HUES6 (cell line): ENCODE measurements around the gene APOL3.
"Not testable (repeated sequence)": the region's sequence is repeated elsewhere in the genome, so short reads cannot be mapped to it uniquely, and the experiment has no call there.

ENCODE experiments used
- H3K27ac ChIP-seq: 2 replicates; pipeline ENCODE4 v1.7.0; 2013; ENCODE audit warnings: low read depth, mild to moderate bottlenecking, low read length, inconsistent platforms
- H3K27me3 ChIP-seq: 2 replicates; pipeline ENCODE4 v1.6.1; 2013; ENCODE audit warnings: low read length; ENCODE audit not compliant: control insufficient read depth, insufficient read depth
- H3K36me3 ChIP-seq: 2 replicates; pipeline ENCODE4 v1.6.1; 2013; ENCODE audit warnings: low read length; ENCODE audit not compliant: control insufficient read depth, insufficient read depth
- H3K4me1 ChIP-seq: 2 replicates; pipeline ENCODE4 v1.6.1; 2013; ENCODE audit warnings: low read length; ENCODE audit not compliant: control insufficient read depth, insufficient read depth
- H3K4me3 ChIP-seq: 2 replicates; pipeline ENCODE4 v1.5.1; 2013; ENCODE audit warnings: low read depth, low read length
- H3K9ac ChIP-seq: one replicate; pipeline ENCODE4 v1.6.1; 2013; ENCODE audit warnings: mild to moderate bottlenecking, low read length
- H3K9me3 ChIP-seq: 2 replicates; pipeline ENCODE4 v1.6.1; 2013; ENCODE audit warnings: low read depth, low read length; ENCODE audit not compliant: control insufficient read depth, insufficient read depth

APOL3 gene

DNA sequence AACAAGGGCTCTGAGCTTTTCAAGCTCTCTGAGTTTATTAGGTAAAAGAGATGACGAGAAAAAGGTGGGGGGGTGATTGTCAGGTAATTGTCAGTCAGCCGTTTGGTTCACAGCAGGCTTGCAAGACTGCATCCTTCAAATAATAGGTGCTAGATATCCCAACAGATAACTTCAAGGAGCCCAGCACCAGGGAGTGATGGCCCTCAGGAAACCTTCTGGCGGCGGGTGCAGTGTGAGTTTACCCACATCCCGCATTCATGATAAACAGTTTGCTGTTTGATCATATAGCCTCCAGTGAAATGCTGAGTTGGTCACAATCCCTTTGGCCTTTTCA is 1.2 kb upstream of the APOL3 start:
- H3K27ac ChIP-seq, H3K9me3 ChIP-seq, H3K4me3 ChIP-seq, H3K27me3 ChIP-seq, H3K9ac ChIP-seq, H3K36me3 ChIP-seq: not testable (repeated sequence)
- peaks cover 21% of the 10 kb centered on the region for H3K4me1 ChIP-seq

DNA sequence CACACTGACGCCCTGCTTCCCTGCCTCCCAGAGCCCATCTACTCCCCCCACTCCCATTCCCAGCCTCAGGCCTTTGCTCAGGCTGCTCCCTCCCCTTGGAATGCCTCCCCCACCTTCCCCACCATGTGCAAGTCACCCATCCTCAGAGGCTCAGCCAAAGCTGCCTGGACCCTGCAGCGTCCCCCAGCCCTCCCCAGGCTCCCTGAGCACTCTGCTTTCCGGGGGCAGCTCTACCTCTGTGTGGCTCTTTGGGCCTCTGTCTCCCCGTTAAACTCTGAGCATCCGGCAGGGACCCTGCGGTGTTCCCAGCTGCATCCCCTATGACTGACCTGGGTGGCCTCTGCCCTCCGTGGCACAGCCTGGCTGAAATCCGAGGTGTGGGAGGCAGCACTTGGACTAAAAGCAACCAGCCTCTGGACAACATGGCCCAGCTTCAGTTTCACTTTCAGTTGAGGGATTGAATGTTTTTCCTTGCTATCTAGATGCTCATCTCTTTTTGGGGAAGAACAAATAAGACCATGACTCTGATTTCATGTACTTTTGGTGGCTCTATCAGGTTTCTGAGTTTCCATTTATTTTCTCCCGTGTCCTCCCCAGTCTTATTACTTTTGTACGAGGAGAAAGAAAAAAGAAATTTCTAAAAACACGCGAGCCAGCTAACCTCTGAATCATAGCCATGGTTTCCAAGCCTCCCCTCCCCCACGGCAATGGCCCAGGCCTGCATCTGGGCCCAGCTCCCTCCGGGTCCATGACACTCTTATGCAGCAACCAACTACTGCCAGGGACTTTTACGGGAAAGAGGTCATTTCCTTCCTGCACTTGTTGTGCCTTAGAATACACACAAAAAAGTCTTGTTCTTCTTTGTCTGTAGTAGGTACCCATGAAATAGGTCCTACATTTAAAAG is 3.8 kb downstream of the APOL3 start:
- peaks cover 17% of the 10 kb centered on the region for H3K4me1 ChIP-seq
- no peaks in the 10 kb centered on the region for H3K27me3 ChIP-seq
- peaks cover 5% of the 10 kb centered on the region; the same call in 1 of the 2 replicates for H3K9me3 ChIP-seq
- no peak overlapping the region for H3K9ac ChIP-seq
- H3K36me3 ChIP-seq = no peaks in the 10 kb centered on the region
- H3K4me3 ChIP-seq = no peak overlapping the region
- H3K27ac ChIP-seq = 0 out of 2 replicates have a peak overlapping the region, but pooled peaks have one; percentile 37

DNA sequence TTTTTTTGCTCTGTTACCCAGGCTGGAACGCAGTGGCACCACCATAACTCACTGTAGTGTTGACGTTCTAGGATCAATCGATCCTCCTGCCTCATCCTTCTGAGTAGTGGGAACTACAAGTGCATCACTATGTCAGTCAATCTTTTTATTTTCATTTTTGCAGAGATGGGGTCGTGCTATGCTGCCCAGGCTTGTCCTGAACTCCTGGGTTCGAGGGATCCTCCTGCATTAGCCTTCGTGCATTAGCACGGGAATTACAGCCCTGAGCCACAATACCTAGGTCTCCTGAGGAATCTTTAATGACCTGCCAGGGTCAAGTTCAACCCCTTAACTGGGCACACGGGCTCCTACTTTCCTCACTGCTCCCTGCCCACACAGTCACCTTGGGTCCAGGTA is 4.4 kb downstream of the APOL3 start:
- Histone ChIP-seq H3K36me3 (no peaks in the 10 kb centered on the region), H3K27ac (no peak overlapping the region), H3K4me3 (no peak overlapping the region), H3K9me3 (peaks cover 8% of the 10 kb centered on the region; the same call in 1 of the 2 replicates), H3K4me1 (peaks cover 13% of the 10 kb centered on the region), H3K9ac (no peak overlapping the region), H3K27me3 (no peaks in the 10 kb centered on the region)

GRCh38 chr22:36155702-36156101 is 4.9 kb downstream of the APOL3 start:
- Histone ChIP-seq H3K4me3 (no peak overlapping the region), H3K27ac (no peak overlapping the region), H3K9ac (no peak overlapping the region), H3K27me3 (no peaks in the 10 kb centered on the region), H3K36me3 (no peaks in the 10 kb centered on the region), H3K4me1 (peaks cover 13% of the 10 kb centered on the region), H3K9me3 (peaks cover 8% of the 10 kb centered on the region; the same call in 1 of the 2 replicates)

GRCh38 chr22:36154423-36154945 is 6.1 kb downstream of the APOL3 start:
- H3K36me3 ChIP-seq = no peaks in the 10 kb centered on the region
- H3K4me1 ChIP-seq = peaks cover 13% of the 10 kb centered on the region
- no peak overlapping the region for H3K4me3 ChIP-seq
- H3K9ac ChIP-seq = no peak overlapping the region
- no peaks in the 10 kb centered on the region for H3K27me3 ChIP-seq
- no peak overlapping the region for H3K27ac ChIP-seq
- H3K9me3 ChIP-seq = peaks cover 8% of the 10 kb centered on the region; the same call in 1 of the 2 replicates

DNA sequence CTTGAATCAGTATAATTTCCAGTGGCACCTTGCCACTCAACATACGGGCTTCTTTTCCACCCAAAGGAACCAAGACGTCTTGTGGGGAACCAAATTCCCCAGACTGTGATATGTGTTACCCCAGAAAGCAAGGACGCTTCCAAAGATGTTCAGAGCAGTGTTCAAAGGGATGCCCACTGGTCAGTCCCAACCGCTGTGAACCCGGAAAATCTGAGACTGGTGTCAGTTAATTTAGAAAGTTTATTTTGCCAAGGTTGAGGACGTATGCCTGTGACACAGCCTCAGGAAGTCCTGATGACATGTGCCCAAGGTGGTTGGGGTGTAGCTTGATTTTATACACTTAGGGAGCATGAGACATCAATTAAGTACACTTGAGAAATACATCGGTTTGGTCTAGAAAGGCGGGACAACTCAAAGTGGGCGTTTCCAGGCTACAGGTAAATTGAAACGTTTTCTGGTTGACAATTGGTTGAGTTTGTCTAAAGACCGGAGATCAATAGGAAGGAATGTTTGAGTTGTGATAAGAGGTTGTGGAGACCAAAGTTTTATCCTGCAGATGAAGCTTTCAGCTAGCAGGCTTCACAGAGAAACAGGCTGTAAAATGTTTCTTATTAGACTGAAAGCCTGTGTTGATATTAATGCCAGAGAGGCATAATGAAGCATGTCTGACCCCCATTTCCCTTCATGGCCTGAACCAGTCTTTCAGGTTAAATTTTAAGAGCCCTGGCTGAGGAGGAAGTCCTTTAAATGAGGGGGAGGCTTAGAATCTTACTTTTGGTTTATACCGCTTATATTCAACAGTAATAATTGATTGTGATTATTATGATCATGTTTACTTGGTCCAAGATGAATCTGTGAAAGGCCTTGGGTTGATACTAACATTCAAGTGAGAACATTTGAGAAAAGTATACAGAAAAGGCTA is 6.8 kb downstream of the APOL3 start:
- no peaks in the 10 kb centered on the region for H3K36me3 ChIP-seq
- H3K9ac ChIP-seq = no peak overlapping the region
- peaks cover 8% of the 10 kb centered on the region; the same call in 1 of the 2 replicates for H3K9me3 ChIP-seq
- H3K27ac ChIP-seq = no peak overlapping the region
- H3K4me3 ChIP-seq = no peak overlapping the region
- peaks cover 13% of the 10 kb centered on the region for H3K4me1 ChIP-seq
- no peaks in the 10 kb centered on the region for H3K27me3 ChIP-seq

GRCh38 chr22:36152821-36153220 is 7.7 kb downstream of the APOL3 start:
- H3K27ac ChIP-seq, H3K9me3 ChIP-seq, H3K36me3 ChIP-seq, H3K9ac ChIP-seq, H3K27me3 ChIP-seq, H3K4me3 ChIP-seq: not testable (repeated sequence)
- peaks cover 13% of the 10 kb centered on the region for H3K4me1 ChIP-seq

DNA sequence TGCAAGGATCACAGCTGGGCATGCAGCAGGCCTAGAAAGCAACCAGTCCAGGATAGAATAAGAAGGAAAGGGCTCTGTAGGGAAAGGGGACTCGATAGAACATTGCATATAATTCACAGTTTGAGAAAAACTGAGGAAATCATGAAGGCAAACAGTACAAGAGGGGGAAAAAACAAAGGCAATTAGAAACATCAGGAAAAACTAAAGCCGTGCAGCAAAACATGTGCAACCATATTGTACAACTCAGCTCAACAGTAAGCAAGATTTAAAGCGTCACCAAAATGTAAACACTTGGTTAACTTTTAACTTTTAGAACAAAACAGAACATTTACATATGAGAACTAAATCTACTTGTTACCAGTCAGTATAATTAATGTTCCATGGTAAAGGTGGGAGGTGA is 8.5 kb downstream of the APOL3 start:
- peaks cover 9% of the 10 kb centered on the region for H3K4me1 ChIP-seq
- no peak overlapping the region for H3K27ac ChIP-seq
- H3K9me3 ChIP-seq = peaks cover 8% of the 10 kb centered on the region; the same call in 1 of the 2 replicates
- H3K9ac ChIP-seq = no peak overlapping the region
- H3K36me3 ChIP-seq = no peaks in the 10 kb centered on the region
- H3K27me3 ChIP-seq = no peaks in the 10 kb centered on the region
- H3K4me3 ChIP-seq = no peak overlapping the region

DNA sequence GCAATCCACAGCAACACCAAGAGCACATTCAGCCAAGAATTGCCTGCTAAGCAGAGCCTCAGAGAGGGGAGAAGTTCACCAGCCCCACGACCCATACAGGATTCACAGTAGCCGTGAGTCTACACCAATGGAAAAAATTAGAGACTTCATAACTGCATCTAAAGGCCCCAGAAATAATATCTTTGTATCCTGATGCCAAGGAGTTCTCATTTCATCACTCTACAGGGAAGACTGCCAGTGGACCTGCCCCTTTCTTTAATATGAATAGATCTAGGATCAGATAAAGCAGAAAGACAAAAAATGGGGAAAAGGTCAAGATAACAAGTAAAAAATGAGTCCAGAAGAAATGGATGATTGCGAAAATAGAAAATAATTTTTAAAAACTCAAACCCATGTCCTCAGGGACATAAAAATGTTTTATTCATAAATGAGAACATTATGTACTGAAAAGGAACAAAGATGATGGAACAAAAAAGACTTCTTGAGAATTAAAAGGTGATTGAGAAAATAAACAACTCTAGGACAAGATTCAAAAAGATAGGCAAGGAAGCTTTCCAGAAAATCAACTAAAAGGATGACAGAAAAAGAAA is 9.5 kb downstream of the APOL3 start:
- no peak overlapping the region for H3K4me3 ChIP-seq
- peaks cover 8% of the 10 kb centered on the region; the same call in 1 of the 2 replicates for H3K9me3 ChIP-seq
- H3K9ac ChIP-seq = no peak overlapping the region
- no peaks in the 10 kb centered on the region for H3K27me3 ChIP-seq
- no peak overlapping the region for H3K27ac ChIP-seq
- H3K36me3 ChIP-seq = no peaks in the 10 kb centered on the region
- H3K4me1 ChIP-seq = peaks cover 2% of the 10 kb centered on the region

- Histone ChIP-seq H3K9me3 (peaks cover 8% of the 10 kb centered on the region; the same call in 1 of the 2 replicates), H3K4me3 (no peak overlapping the region), H3K36me3 (no peaks in the 10 kb centered on the region), H3K27me3 (no peaks in the 10 kb centered on the region), H3K4me1 (peaks cover 12% of the 10 kb centered on the region), H3K9ac (no peak overlapping the region), H3K27ac (no peak overlapping the region)
Observed at GRCh38 chr22:36149441-36149840, 11.1 kb downstream of the APOL3 start.
